Measurements from ENCODE around the gene HCST.
"Not testable (repeated sequence)": the region's sequence is repeated elsewhere in the genome, so short reads cannot be mapped to it uniquely, and the experiment has no call there.

HCST gene

GRCh38 chr19:35882114-35882832, 20.1 kb upstream of the HCST start:
- DNase-seq: peak; percentile 18

- no peak for DNase-seq
These were observed 18.4 kb upstream of the HCST start for GRCh38 chr19:35883882-35884281.

GRCh38 chr19:35885225-35885738, 17.0 kb upstream of the HCST start:
- DNase-seq: no peak

- no peak for DNase-seq
These were observed 16.4 kb upstream of the HCST start for GRCh38 chr19:35885904-35886303.

- no peak for DNase-seq
These were observed 15.1 kb upstream of the HCST start for GRCh38 chr19:35887197-35887596.

GRCh38 chr19:35888398-35888797, 13.9 kb upstream of the HCST start:
- DNase-seq: no peak

GRCh38 chr19:35889370-35890112, 12.8 kb upstream of the HCST start:
- no peak for DNase-seq

GRCh38 chr19:35890113-35890650, 12.1 kb upstream of the HCST start:
- DNase-seq: no peak

- DNase-seq: not testable (repeated sequence)
These were observed 10.5 kb upstream of the HCST start for GRCh38 chr19:35891819-35892218.

GRCh38 chr19:35894342-35894741, 8.0 kb upstream of the HCST start:
- no peak for DNase-seq

- no peak for DNase-seq
These were observed 6.3 kb upstream of the HCST start for GRCh38 chr19:35895911-35896642.

- no peak for DNase-seq
These were observed 5.7 kb upstream of the HCST start for GRCh38 chr19:35896643-35897040.

- no peak for DNase-seq
These were observed 4.5 kb upstream of the HCST start for GRCh38 chr19:35897706-35898451.

GRCh38 chr19:35898499-35898809, 3.9 kb upstream of the HCST start:
- DNase-seq: no peak

GRCh38 chr19:35899547-35900214, 2.6 kb upstream of the HCST start:
- peak; percentile 21 for DNase-seq

- no peak for DNase-seq
These were observed 1.2 kb upstream of the HCST start for GRCh38 chr19:35901055-35901644.

GRCh38 chr19:35902870-35903475, 644 bp downstream of the HCST start:
- no peak for DNase-seq

- DNase-seq: no peak
These were observed 1.3 kb downstream of the HCST start for GRCh38 chr19:35903550-35904179.

- no peak for DNase-seq
These were observed 2.2 kb downstream of the HCST start for GRCh38 chr19:35904311-35905068.

GRCh38 chr19:35905178-35905727, 2.9 kb downstream of the HCST start:
- DNase-seq: no peak

Measured in NCI-H187 treated with DMSO at 0.1 percent for 48 hours (cell line).